GM21825 (cell line): ENCODE measurements around the gene ITGA11.
"Not testable (repeated sequence)": the region's sequence is repeated elsewhere in the genome, so short reads cannot be mapped to it uniquely, and the experiment has no call there.

Source experiments
- ATAC-seq: cut with Tn5 transposase; IDR thresholded peaks from one replicate; pipeline ENCODE4 v1.9.1; 2021; ENCODE audit warnings: mild to moderate bottlenecking, moderate library complexity; ENCODE audit not compliant: unreplicated experiment

The ITGA11 gene

DNA sequence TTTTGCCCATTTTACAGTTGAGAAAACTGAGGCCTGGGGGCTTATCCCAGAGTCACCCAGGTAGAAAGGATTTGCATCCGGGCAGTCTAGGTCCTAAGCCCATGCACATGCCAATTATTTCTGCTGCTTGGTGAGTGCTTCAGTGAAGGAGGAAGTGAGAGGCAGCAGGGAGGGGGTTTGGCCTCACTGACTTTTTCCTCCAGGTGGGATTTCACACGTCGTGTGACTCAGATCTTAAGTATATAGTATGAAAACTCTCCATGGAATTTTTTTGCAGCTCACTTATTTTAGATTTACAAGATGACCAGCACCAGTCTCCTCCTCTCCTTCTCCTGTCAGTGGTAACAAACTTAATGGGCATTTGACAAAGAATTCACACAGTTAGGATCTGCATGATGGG, 4.6 kb downstream of the ITGA11 start:
- ATAC-seq: no peak

DNA sequence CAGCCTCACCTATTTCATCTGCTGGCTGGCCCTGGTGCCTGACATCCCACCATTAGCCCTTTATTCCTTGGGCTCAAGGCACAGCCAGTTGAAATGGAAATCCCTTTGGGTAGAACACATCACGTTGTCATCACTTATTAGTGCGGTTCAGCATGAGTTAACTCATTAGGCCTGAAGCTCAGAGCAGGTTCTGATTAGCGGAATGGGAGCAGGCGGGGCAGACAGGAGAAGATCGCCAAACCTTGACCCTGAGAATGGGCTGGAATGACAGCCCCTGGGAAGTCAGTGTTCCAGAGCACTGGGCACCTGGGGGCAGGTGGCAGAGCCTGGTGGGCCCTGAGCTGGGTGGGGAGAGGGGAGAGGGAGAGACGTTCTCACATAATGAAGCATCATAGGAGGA, 5.8 kb downstream of the ITGA11 start:
- ATAC-seq: no peak

DNA sequence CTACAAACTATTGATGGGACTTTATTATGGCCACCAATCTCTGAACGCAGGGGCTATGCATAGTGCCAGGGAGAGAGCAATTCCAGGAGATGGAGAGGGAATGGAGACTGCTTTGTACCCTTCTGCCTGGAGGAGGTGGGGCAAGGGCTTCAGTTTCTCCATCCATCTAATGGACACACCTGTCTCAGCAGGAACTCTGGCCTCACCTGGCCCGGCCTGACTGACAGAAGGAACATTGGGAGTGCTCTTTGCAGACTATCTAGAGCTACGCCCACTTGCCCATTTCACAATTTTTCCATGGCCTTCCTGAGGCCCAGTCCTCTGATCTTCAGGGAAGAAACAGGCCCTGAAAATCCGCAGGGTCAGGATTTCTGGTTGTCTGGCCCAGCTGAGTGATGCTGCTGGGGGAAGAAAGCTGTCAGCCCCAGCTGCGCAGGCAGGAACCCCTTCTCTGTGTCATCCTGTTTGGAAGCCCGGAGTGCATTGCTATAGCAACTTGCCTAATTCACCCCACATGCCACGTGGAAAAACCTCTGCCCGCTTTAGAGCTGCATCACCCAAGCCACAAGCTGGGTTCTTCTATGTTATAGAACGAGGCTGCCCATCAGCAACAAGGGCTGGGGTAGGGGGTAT, 6.4 kb downstream of the ITGA11 start:
- ATAC-seq: no peak

DNA sequence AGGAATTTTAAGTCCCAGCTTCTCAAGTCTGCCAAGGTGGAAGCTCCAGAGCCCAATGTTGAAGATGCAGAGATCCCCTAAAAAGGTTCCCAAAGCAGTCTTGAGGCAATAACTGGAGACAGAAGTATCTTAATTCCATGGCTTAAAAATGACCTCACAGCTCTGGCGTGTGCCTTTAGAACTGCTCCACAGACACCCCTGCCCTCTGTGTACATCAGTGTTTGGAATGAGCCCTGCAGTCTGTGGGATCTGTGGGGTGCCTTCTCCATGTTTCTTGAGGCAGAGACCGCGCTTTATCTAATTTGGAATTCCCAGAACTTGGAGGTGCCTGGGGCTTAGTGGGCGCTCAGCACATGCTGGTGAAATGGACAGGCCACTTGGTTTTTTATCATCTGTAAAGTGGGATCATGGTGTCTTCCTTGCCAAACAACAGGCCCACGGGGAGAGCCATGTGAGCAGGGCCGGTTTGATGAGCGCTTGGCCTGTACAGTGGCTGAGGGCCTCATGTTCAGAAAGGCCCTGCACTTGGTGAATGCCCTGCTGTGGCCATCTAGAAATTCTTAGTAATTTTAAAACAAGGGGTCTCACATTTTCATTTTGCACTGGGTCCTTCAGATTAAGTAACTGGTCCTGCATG, 7.1 kb downstream of the ITGA11 start:
- ATAC-seq: no peak

DNA sequence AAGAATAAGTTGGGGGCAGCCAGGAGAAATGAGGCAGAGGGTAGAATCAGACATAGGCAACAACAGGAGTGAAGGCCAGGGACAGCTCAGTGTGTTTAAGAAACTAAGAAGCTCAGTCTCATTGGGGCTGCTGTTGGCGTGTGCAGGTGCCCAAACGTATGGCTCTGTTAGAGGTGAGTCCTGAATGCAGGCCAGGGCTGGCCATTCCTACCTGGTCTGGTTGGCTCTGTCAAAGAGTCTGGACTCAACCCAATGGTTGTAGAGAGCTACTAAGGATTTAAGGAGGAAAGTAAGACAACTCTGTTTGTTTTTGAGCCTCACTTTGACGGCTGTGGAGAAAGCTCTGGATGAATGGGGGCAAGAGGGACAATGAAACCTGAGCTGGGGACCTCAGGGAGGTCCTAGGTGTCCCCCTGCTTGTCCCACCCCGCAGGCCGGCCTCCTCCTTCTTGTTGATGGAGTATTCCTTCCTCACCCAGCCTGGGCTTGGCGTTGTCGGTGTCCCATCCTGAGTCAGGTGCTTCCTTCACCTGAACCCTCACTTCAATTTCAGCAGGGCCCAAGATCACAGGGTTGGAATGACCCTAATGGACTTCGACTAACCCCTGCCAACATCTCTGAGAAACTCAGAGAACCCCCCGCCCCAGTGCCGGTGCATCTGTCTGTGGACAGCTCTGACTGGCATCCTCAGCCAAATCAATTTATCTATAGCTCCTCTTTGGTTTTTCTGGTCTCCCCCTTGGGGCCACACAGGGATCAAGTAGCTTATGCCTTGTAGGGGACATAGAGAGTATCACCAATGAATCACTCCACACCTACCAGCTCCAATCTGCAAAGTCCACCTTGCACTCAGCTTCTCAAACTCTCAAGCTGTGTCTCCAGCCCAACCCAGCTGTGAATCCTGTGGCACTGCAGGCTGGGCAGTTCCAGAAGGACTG, 8.3 kb downstream of the ITGA11 start:
- no peak for ATAC-seq

DNA sequence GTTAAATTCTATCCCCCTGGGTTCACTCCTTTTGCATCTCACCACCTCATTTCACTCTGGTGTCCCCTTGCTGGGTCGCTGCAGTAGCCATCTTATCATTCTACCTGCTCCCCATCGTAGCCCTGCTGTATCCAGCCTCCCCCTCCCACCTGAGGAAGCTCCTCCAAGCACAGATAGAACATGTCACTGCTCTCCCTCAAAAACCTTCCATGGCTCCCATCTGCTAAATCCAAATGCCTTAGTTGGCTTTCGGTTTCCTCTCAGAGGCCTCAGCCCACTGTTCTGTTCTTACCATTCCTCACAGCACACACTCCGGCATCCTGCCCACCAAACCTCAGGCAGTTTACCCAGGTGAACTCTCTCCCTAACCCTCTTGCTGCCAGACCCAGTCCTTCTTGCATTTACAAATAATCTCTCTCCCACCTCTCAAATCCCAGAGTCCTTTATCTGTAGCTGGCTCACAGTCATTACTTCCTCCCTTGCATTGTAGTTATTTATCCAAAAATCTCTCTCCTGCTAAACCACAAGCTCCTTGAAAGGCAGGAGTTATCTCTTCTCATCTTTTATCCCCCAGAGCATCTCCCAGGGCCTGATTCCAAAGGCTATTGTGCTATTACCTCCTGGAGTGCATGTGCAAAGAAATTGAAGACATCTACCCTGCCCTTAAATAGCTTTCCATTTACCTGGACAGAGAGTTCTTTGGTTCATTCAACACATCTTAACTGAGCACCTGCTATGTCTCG, 9.4 kb downstream of the ITGA11 start:
- not testable (repeated sequence) for ATAC-seq

DNA sequence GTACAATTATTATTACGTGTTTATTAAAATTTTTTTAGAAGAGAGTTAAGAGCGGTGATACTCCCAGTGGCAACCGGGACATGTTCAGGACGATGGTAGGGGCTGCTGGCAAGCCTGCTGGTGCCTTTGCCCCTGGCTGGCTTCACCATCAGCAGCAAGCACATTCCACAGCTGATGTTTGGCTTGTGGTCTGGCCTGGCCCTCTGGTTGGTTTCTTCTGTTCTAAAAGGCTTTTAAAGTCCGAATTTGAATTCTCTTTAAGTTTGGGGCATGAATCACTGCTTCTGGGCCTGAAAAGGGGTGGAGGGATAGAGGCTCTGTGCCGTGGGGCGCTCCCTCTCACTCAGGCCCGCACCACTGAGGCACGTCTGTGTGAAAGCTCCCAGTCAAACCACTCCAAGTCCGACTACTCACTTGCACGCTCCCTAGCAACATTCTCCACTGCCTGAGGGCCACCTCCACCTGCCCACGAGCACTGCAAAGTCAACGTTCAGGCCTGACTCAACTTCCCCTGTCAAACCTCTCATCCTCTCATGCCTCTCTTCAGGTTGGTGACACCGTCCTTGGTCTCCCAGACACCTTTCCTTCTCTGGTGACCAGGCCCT, 10.1 kb downstream of the ITGA11 start:
- ATAC-seq: no peak

DNA sequence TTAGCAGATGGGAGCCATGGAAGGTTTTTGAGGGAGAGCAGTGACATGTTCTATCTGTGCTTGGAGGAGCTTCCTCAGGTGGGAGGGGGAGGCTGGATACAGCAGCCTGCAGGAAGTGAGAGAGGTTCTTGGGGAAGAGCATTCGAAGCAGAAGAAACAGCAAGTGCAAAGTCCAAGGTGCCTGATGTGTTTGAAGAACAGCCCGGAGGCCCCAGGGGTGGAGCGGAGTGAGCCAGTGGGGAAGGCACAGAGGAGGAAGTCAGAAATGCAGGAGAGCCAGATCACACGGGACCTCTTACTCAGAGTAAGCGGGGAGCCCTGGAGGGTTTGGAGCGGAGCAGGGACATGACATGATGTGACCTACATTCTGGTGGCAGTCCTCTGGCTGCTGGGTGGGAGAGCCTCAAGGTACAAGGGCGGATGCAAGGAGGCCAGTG, 10.8 kb downstream of the ITGA11 start:
- ATAC-seq: no peak

DNA sequence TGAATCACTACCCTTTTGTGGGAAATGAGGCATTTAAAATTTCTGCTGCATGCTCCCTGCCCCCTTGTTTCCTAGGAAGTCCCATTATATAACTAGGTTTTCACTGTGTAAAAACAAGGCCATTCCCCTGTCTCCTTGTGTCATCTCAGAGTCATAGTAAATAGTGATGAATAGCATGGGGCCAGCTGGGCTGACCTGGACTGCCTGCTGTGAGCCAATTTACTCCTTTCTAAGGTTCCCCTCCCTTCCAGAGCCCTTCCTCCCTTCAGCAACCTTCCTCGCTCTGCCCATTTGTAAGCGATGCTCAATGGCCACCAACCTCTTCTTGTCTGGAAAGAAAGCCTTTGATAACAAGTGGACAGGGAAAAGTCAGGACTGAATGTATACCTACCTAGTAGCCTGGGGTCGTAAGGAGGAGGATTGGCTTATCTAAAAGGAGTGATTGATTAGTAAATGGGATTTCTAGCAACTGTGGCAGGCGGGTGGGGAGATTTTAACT, 11.7 kb downstream of the ITGA11 start:
- ATAC-seq: no peak

DNA sequence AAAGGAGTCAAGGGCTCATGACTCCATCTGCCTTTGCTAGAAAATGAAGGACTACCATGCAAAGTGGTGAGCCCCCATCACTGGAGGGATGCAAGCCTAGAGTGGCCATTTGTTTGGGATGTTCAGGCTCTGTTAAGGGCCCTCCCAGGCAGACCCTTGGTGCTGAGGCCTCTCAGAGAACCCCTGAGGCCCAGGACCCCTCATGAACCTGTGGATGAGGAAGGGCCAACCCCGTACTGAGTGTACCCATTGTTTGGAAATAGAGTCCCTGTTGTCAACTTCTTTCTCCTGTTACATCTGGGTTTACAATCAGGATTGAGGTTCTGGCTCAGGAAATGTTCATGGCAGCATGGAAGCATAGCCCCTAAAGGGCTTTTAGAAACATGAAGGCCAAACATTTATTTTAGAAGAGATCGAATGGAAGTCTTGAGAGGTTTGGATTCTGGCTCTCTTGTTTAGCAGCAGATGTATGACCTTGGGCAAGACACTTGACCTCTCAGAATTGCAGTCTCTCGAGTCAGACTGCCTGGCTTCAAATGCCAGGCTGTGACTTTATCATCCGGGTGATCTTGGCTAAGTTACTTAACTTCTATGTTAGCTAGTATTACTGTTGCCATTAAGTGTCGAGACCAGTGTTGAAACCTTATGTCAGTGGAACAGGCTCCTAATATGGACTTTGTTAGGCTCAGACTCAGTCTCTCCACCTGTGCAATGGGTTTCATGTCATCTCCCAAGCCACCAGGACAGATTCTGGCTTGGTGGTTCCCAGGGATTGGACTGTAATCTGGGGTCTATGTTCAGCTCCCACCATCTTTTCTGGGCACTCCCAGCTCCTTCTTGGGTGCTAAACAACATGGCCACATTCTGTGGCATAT, 12.4 kb downstream of the ITGA11 start:
- no peak for ATAC-seq

DNA sequence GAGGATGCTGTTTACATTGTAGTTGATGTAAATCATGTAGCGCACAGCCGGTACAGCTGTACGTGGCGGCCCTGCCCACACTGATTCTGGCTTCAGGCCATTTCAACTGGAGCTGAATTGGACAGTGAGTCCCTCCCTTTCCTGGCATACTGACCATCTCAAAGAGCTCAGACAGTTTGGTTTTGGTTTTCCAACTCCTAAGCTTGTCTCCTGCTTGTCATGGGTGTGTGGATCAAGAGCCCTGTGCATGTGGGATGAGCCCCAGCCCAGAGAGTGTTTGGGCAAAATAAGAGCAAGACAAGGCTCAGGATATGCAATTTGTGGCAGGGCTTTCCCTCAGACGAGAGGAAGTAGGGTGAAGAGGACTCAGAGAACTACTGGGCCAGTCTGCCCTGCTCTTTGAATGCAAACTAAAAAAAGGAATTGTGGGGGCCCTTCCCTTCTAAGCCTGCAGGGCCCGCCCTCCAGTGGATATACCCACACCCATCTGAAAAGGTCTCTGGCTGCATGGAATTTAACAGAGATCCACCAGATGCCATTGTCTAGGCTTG, 13.3 kb downstream of the ITGA11 start:
- no peak for ATAC-seq

DNA sequence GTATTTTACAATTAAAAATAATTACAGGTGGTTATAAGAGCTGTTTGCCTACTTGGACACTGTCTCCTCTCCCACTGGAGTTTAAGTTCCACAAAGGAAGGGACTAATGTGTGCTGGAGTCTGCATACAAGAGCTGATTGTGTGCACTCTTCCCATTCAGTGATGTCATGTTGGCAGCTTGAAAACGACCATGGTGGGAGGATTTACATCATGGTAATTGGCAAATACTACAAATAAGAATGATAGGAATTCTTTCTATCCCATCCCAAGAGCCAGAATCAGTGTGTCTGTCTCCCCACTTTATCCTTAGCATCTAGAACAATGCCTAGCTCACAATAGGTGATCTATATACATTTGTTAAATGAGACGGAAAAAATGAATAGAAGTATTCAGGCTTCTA, 14.1 kb downstream of the ITGA11 start:
- ATAC-seq: no peak

DNA sequence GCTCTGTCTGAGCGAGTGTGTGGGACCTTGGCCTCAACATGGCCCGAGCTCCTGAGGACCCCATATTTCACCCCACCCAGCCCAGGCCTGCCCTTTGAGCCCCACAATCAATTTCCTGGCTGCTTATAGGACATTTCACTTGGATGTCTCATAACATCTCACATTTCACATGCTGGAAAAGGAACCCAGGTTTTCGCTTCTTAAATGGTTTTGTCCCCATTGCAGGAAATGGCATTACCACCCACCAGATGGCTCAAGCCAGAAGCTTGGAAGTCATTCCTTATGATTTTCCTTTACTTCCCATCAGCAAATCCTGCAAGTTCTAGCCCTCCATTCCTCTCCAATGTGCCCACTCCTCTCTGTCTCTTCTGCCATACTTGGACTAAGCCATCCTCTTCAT, 14.9 kb downstream of the ITGA11 start:
- ATAC-seq: no peak

DNA sequence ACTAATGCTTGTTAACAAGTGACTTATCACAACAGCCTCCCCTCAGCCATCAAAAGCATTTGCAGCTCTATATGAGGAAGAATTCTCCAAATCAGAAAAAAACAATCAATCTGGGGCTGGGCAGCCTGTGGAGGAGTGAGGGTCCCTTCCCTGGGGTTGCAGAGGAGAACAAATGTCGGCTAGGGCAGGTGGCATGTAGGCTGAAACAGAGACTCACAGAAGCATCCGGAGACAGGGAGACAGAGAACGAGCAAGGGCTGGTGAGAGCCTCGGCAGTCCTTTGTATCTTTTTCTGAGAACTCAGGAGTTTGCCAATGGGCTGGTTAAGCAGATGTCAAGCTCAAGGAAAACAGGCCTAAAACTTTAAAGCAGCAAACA, 15.8 kb downstream of the ITGA11 start:
- ATAC-seq: no peak

DNA sequence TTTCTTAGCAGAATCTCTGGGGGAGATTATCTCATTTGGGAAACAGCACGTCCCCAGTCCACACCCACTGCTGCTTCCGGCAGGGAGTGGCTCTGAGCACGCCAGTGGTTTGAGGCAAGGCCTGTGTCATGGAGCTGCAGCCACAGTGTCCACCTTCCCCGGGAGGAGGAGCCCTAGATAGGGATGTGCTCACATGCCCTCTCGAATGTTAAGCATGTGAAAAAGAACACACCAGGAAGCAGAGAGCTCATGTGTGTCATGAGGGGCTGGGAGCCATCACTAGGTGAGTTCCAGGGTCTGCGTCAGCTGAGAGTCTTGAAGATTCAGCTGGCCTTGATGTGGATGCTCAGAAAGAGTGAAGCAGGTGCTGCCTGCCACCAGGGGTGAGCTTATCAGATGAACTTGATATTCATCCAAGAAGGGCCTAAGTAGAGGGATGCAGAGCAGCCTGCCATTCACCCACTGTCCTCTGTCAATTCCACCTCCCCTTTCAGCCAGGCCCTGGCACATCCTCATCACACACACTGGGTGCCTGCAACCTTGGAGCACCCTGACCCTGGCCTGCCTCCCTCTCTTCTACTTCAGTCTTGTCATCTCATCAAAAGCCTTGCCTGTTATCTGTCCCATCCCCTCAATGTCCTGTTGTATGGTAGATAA, 16.3 kb downstream of the ITGA11 start:
- no peak for ATAC-seq

DNA sequence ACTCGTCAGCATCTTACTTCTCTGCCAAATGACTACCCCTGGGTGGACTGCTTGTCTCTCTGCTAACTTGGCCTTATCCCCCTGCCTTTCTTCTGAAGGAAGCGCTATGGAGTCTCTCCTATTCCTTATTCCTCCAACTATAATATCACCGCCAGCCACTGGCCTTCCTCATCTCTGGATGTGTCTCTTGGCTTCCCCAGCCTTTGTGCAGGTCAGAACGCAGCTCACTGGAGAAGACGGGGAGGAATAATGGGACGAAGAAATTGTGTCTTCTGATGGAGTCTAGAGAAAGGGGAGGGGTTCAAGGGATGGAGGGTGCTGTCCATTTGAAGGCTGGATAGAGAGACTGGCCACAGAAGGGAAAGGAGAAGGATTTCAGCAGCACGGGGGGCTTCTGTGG, 16.9 kb downstream of the ITGA11 start:
- no peak for ATAC-seq

DNA sequence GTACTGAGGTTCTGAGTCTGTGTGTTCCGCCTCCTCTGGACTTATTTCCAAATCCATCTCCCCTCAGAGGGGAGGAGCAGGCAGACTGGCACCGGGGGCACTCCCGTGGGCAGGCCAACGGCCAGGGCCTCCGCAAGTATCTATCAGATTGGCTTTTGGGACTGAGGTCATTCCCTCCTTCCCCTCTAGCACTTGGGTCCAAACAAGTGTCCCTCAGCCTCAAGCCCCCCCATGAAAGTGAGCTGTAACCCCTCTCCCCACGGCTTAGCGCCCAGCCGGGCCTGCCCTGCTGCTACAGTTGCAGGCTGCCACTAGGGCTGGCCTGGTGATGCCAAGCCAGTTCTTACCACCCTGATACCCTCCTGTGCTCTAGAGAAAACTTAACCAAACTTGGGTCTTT, 17.4 kb downstream of the ITGA11 start:
- ATAC-seq: no peak

DNA sequence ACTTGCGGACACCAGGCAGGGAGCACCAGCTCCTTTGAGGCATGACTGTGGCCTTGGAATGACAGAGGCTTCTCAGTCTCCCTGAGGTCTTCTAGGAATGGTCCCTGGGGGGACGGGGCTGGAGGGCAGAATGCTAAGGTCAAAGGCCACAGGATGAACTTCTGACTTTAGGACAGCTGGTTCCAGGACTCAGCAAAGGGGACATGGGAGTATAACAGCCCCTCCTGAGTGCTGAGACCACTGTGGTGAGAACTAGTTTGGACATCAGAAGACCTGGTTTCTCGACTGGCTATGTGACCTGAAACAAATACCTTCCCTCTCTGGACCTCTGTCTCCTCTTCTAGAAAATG, 17.8 kb downstream of the ITGA11 start:
- ATAC-seq: no peak
